Panc1 (cell line): ENCODE data around the gene RNF186. TPM values are rescaled to one million over a fixed set of nuclear protein-coding genes. Genes with fewer than 3 reads are reported as not detected.

Experiments
- ATAC-seq: fragments of 200-7000 bp; cut with Tn5 transposase; 2 replicates; pipeline ENCODE4 v1.9.1; 2020; ENCODE audit warnings: mild to moderate bottlenecking, moderate library complexity
- BruUV-seq: library from RNA; stranded (reverse); fragments of 400-500 nt; replicated peaks from 2 replicates; lab custom pipeline; 2021; lab: Mats Ljungman, UMichigan
- CTCF ChIA-PET: fragments of 300-600 bp; sonication (Branson Sonifier 250); formaldehyde crosslinking; loops from one replicate; lab custom pipeline; 2022; ENCODE audit warnings: antibody characterized with exemption; lab: Charles Lee
- POLR2A ChIA-PET: fragments of 300-600 bp; sonication (Branson Sonifier 250); formaldehyde crosslinking; loops from one replicate; lab custom pipeline; 2022; ENCODE audit warnings: antibody characterized with exemption; lab: Charles Lee
- DNase-seq: peaks from one replicate; pipeline ENCODE4 v3.0.0-alpha.2; 2010; ENCODE audit warnings: low read depth, low spot score
- H3K27ac ChIP-seq: 2 replicates; pipeline ENCODE4 v1.5.1; 2011; ENCODE audit warnings: mild to moderate bottlenecking, low read length, inconsistent platforms
- H3K27me3 ChIP-seq: fragments of 200-500 bp; sonication (Bioruptor generic); 2 replicates; pipeline ENCODE4 v1.6.0; 2014; ENCODE audit warnings: low read length, inconsistent platforms; ENCODE audit not compliant: control insufficient read depth, insufficient read depth
- H3K36me3 ChIP-seq: fragments of 200-500 bp; sonication (Bioruptor generic); 2 replicates; pipeline ENCODE4 v1.5.1; 2014; ENCODE audit warnings: inconsistent platforms, mild to moderate bottlenecking, low read length, moderate library complexity; ENCODE audit not compliant: control insufficient read depth, insufficient read depth
- H3K4me1 ChIP-seq: 2 replicates; pipeline ENCODE4 v1.5.1; 2011; ENCODE audit warnings: inconsistent platforms, mild to moderate bottlenecking, low read length, moderate library complexity; ENCODE audit not compliant: control insufficient read depth, insufficient read depth
- H3K4me3 ChIP-seq, 2 experiments: 2 replicates each; pipeline ENCODE4 v1.5.1; 2011 to 2012; ENCODE audit warnings: low read depth in 2 of 2, low read length in 2 of 2, mild to moderate bottlenecking in 2 of 2, inconsistent platforms in 1 of 2, moderate library complexity in 1 of 2
- H3K9me3 ChIP-seq: fragments of 200-500 bp; sonication (Bioruptor generic); 2 replicates; pipeline ENCODE4 v1.5.1; 2014; ENCODE audit warnings: low read depth, mild to moderate bottlenecking, inconsistent platforms, low read length, moderate library complexity; ENCODE audit not compliant: control insufficient read depth, insufficient read depth
- POLR2AphosphoS5 ChIP-seq: IDR thresholded peaks from 2 replicates; pipeline ENCODE4 v1.6.1; 2012; ENCODE audit warnings: mild to moderate bottlenecking, low read depth, low read length, moderate library complexity
- SIN3A ChIP-seq: IDR thresholded peaks from 2 replicates; pipeline ENCODE4 v1.6.1; 2012; ENCODE audit warnings: low read depth, mild to moderate bottlenecking, low read length, moderate library complexity, borderline replicate concordance; ENCODE audit not compliant: insufficient read depth
- TCF7L2 ChIP-seq: IDR thresholded peaks from 2 replicates; pipeline ENCODE4 v1.6.1; 2011; ENCODE audit warnings: mild to moderate bottlenecking, low read depth, low read length, inconsistent platforms
- in situ Hi-C: cut with HindIII; loops from 2 replicates; pipeline ENCODE4 v1.10.0; 2016; ENCODE audit warnings: low sequenced_read_pairs, low pct_unique_long_range_greater_than_20kb
- intact Hi-C: fragments of 100-400 bp; cut with micrococcal nuclease; formaldehyde crosslinking; loops from one replicate; pipeline ENCODE4 v1.10.0; 2022; ENCODE audit not compliant: unreplicated experiment
- total RNA-seq: library from RNA; stranded (reverse); gene quantifications from one replicate; pipeline ENCODE4 v1.2.1, GENCODE V29; 2021; ENCODE audit not compliant: unreplicated experiment
- TF ChIP-seq, protein P1 (sequence below), 2 experiments: IDR thresholded peaks; 2 replicates each; pipeline ENCODE4 v1.6.1; 2011 to 2012; ENCODE audit warnings: low read depth in 2 of 2, control low read depth in 1 of 2, low read length in 1 of 2, mild to moderate bottlenecking in 1 of 2, moderate library complexity in 1 of 2; ENCODE audit not compliant: insufficient read depth in 1 of 2
- TF ChIP-seq, protein P2 (sequence below): fragments of 450-650 bp; IDR thresholded peaks from 2 replicates; pipeline ENCODE4 v1.5.1; 2017; ENCODE audit warnings: mild to moderate bottlenecking

RNF186 gene
- total RNA-seq, 1 experiment from 2014 or later: not detected

DNA sequence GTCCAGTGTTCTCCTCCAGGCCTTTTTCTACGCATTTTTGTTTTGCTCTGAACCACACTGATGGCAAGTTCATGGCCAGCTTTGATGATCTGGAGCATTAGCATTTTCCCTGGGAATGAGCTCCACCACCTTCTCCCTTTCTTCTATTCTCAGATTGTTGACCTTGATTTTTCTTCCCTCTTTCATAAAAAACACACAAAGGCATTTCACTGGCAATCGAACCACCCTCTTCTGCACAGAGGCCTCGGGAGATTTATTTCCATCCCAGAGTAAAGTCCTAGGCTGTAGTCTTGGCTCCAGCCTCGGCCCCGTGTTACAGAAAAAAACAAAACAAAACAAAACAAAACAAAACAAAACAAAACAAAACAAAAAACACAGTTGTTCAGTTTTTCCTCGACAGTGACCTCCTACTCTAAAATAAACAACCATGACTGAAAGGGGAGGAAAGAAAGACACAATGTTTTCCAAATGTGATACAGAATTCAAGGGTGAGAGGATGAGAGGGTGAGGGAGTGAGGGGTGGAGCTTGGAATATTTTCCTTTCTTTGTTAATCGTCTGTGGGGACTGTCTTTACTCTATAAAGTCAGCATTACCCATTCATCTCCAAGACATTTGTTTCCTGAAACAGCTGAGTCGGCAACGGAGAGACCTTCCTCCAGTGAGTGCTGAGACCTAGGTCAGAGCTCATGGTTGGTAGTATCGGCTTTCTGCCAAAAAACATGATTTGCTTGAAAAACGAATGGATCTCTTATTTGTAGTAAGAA, 29.8 kb upstream of the RNF186 start:
- in situ Hi-C loops: no loop called here

DNA sequence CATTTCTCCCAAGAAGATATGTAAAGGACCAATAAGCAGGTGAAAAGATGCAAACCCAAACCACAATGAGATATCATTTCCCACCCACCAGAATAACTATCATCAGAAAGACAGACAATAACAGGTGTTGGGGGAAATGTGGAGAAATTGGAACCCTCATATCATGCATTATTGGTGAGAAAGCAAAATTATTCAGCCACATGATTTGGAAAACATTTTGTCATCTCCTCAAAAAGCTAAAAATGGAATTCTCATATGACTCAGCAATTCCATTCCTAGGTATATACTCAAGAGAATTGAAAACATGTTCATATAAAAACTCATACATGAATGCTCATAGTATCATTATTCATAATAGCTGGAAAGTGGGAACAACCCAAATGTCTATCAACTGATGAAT, 25.1 kb upstream of the RNF186 start:
- no TSS peak for BruUV-seq
- no peaks in the 10 kb centered on the region for H3K27me3 ChIP-seq
- ATAC-seq (no peak), DNase-seq (no peak)
- H3K27ac ChIP-seq: no peak overlapping the region
- H3K36me3 ChIP-seq: no peaks in the 10 kb centered on the region
- no peaks in the 10 kb centered on the region for H3K4me1 ChIP-seq
- H3K4me3 ChIP-seq: no peak overlapping the region
- ChIA-PET POLR2A (no interaction called here), CTCF (no interaction called here)
- TF ChIP-seq TCF7L2: no peak
- TF ChIP-seq, protein P1, sequence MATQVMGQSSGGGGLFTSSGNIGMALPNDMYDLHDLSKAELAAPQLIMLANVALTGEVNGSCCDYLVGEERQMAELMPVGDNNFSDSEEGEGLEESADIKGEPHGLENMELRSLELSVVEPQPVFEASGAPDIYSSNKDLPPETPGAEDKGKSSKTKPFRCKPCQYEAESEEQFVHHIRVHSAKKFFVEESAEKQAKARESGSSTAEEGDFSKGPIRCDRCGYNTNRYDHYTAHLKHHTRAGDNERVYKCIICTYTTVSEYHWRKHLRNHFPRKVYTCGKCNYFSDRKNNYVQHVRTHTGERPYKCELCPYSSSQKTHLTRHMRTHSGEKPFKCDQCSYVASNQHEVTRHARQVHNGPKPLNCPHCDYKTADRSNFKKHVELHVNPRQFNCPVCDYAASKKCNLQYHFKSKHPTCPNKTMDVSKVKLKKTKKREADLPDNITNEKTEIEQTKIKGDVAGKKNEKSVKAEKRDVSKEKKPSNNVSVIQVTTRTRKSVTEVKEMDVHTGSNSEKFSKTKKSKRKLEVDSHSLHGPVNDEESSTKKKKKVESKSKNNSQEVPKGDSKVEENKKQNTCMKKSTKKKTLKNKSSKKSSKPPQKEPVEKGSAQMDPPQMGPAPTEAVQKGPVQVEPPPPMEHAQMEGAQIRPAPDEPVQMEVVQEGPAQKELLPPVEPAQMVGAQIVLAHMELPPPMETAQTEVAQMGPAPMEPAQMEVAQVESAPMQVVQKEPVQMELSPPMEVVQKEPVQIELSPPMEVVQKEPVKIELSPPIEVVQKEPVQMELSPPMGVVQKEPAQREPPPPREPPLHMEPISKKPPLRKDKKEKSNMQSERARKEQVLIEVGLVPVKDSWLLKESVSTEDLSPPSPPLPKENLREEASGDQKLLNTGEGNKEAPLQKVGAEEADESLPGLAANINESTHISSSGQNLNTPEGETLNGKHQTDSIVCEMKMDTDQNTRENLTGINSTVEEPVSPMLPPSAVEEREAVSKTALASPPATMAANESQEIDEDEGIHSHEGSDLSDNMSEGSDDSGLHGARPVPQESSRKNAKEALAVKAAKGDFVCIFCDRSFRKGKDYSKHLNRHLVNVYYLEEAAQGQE (IDR thresholded peaks at IDR 0.05; ENCODE audit: insufficient read depth in 1 of 2, low read depth in 2 of 2, low read length in 1 of 2): no peak
- TF ChIP-seq, protein P2, sequence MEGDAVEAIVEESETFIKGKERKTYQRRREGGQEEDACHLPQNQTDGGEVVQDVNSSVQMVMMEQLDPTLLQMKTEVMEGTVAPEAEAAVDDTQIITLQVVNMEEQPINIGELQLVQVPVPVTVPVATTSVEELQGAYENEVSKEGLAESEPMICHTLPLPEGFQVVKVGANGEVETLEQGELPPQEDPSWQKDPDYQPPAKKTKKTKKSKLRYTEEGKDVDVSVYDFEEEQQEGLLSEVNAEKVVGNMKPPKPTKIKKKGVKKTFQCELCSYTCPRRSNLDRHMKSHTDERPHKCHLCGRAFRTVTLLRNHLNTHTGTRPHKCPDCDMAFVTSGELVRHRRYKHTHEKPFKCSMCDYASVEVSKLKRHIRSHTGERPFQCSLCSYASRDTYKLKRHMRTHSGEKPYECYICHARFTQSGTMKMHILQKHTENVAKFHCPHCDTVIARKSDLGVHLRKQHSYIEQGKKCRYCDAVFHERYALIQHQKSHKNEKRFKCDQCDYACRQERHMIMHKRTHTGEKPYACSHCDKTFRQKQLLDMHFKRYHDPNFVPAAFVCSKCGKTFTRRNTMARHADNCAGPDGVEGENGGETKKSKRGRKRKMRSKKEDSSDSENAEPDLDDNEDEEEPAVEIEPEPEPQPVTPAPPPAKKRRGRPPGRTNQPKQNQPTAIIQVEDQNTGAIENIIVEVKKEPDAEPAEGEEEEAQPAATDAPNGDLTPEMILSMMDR: no peak
- no peak for TF ChIP-seq SIN3A
- no peak for TF ChIP-seq POLR2AphosphoS5
- no peaks in the 10 kb centered on the region for H3K9me3 ChIP-seq
- intact Hi-C loops (no loop called here), in situ Hi-C loops (no loop called here)

More for the DNA sequence above, 29.8 kb upstream of the RNF186 start:
- ChIA-PET CTCF (no interaction called here), POLR2A (no interaction called here)
- BruUV-seq: no TSS peak
- H3K9me3 ChIP-seq: no peaks in the 10 kb centered on the region
- no peaks in the 10 kb centered on the region for H3K36me3 ChIP-seq
- no peak overlapping the region for H3K27ac ChIP-seq
- H3K4me1 ChIP-seq: no peaks in the 10 kb centered on the region; the same call in 1 of the 2 replicates
- H3K4me3 ChIP-seq: no peak overlapping the region
- ATAC-seq: no peak
- no peak for DNase-seq
- intact Hi-C loops: no loop called here
- H3K27me3 ChIP-seq: no peaks in the 10 kb centered on the region
- TF ChIP-seq TCF7L2: no peak
- TF ChIP-seq SIN3A: no peak
- TF ChIP-seq, protein P1 (IDR thresholded peaks at IDR 0.05; ENCODE audit: insufficient read depth in 1 of 2, low read depth in 2 of 2, low read length in 1 of 2): no peak
- TF ChIP-seq, protein P2: no peak
- no peak for TF ChIP-seq POLR2AphosphoS5
